Smooth muscle cell of the brain vasculature (primary cell): ENCODE measurements around the gene TBC1D10A.

Experiments
- DNase-seq: peaks from one replicate; pipeline ENCODE4 v3.0.0-alpha.2; 2012; ENCODE audit warnings: low read depth, low spot score

TBC1D10A gene

GRCh38 chr22:30299322-30299721 lies 27.4 kb downstream of the TBC1D10A start:
- no peak for DNase-seq

- DNase-seq = no peak
Observed at GRCh38 chr22:30297991-30298701, 28.6 kb downstream of the TBC1D10A start.

DNA sequence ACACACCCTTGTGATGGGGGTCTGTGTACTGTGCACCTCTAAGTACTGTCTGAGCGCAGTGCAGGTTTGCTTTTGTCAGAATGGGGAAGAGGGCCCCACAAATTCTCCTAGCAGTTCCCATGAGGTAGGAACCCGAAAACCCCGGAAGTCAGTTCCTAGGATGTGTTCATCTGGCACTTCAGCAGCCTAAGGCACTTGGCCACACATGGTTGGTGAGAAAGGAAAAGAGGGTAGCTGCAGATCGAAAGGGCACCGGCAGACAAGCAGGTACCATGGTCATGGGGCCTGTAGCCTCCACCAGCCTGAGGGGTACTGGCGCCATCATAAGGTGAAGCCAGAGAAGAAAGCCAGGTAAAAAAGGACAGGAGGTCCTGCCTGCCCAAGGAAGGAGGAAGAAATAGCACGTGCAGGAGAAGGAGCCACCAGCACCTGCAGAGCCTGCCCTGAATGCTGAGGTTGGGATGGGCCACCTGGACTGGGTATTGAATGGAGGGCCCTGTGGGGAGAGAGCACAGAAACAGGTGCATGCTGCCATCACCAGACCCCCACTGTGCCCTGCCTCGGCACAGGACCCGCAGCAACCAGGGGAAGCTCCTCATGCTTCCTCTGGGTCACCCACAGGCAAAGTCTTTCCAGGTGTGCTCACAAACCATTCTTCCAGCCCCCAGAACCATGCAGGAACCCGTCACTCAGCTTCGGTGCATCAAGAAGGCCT lies 29.3 kb downstream of the TBC1D10A start:
- DNase-seq = no peak

DNA sequence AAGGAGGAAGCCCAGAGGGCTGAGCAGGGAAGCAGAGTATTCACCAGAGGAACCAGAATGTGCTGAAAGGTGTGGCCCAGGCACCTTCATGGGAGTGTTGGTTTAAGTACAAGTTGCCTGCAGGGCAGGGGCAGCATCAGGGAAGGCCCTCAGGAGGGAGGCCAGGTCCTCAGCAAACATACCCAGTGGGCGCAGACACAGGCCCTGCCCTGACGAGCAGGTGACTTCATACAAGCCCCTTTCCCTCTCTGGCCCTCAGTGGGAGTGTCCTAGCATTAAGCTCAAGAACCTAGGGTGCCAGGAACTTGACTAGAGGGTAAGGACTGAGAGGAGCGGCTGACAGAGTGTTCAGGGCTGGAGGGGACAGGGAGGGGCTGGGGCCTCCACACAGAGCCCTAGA lies 29.9 kb downstream of the TBC1D10A start:
- no peak for DNase-seq

DNA sequence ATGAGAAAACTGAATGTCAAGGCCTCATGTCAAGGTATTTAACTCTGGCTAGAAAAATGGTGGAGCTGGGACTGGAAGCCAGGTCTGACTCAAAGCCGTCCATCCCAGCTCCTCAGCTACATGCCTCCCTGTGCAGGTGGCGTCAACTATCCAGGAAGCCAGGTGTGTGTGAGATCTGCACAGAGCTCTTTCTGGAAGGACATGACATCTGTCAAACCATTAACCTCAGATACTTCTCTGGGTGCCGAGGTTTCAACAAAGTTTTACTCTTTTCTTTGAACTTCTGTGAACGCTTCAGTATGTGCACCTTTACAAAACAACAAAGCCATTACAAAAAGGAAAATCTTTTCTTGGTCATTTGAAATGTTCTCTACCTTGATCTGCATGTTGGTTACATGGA lies 30.4 kb downstream of the TBC1D10A start:
- DNase-seq = no peak

DNA sequence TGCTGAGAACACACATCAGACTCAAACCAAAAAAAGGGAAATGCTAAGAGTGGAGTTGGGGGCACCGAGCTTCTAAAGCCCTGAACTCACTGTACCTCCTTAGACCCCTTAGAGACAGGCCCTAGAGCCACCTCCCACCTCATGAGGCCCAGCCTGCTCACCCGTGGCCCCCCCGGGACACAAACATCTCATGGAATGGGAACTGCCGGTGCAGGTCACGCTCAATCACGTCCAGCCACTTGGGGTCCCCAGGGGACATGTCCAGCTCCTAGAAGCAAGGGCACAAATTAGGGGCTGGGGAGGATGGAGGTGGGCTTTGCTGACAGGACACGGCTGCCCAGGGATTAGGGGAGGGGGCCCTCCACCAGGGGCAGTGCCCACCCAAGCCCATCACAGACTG lies 31.2 kb downstream of the TBC1D10A start:
- DNase-seq = no peak

DNA sequence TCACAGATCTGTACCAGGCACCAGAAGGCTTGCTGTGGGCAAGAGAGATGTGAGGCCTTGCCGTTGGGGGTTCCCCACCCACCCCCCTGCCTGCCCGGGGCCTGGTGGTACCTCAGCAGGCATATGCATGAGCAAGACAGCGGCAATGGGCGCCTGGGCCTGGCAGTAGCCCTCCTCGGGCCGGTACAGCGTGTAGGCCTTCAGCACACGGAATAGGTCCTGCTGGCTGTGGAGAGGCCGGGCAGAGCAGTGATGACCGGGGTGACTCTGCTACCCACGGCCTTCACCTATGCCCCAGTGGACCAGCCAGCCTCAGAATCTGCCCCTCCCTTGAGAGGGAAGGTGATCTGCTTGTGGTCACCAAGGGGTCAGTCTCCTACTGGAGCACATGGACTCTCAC lies 31.9 kb downstream of the TBC1D10A start:
- no peak for DNase-seq

DNA sequence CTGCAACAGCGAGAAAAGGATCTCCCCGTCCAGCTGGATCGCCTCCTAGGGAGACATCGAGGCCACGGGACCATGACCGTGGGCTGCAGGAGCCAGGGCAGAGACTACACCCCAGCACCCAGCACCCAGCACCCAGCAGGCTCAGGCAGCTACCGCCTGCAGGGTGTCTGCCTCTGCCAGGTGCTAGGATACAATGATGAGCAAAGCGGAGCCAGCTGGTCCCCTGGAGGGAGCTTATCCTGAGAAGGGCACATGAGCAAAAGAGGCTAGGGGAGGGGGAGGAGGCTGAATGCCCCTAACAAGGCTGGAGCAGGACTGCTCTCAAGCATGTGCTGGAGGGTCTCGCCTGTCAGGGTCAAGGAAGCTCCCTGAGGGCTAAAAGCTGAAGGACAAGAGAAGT lies 32.7 kb downstream of the TBC1D10A start:
- no peak for DNase-seq

DNA sequence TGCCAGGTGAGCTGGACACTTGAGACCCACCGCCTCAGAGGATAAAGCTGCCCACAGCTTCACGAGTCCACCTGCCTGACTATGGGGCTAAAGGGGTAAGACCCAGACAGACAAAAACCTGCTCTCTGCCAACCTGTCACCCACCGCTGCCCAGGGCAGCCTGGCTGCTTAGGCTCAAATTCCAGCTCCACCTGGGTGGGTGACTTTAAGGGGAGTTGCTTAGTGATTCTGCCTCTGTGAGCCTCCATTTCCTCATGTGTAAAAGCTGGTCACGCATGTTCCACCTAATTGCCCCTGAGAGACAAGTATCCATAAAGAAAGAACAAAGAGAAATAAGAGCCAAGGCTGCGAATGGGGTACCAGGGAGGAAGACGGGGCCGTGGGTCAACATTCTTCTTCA lies 33.7 kb downstream of the TBC1D10A start:
- no peak for DNase-seq

DNA sequence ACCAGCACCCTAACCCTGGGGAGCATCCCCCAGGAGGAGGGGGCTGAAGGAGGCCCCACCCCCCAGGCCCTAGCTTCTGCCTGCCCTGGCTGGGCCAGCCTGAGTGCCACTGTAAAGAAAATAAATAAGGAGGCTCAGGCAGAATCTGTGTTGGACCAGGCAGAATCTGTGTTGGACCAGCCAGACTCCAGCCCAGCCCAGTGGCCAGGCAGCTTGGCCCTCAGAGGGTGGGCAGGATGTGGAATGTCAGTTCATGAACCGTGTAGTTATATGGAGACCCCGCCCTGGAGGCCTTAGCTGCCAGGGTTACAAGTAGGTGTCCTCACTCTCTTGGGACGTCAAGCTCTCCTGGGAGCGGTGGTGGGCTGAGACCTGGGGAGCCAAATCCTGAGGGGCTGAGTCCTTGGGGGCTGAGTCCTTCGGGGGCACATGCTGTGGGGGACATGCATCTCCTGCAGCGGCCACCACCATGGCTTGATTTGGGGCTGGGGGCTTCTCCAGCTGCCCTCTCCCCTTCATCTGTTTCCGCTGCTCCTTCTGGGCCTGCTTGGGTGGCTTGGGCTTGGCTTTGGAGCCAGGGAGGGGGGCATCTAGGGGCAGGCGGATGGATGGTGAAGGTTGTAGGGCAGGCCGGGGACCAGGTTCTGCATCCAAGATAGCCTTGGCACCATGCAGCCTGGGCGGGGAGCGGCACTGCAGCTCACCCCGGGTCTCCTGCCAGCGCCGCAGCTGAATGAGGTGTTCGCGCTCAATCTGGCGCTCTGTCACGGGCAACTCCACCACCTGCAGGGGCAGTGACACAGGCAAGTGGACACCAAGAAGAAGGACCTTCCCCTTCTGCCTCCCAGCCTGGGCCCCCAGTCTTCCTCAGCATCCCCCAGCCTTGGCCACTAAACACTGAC lies 34.4 kb downstream of the TBC1D10A start:
- no peak for DNase-seq

GRCh38 chr22:30291058-30291892 lies 35.5 kb downstream of the TBC1D10A start:
- peak; percentile 61 for DNase-seq

DNA sequence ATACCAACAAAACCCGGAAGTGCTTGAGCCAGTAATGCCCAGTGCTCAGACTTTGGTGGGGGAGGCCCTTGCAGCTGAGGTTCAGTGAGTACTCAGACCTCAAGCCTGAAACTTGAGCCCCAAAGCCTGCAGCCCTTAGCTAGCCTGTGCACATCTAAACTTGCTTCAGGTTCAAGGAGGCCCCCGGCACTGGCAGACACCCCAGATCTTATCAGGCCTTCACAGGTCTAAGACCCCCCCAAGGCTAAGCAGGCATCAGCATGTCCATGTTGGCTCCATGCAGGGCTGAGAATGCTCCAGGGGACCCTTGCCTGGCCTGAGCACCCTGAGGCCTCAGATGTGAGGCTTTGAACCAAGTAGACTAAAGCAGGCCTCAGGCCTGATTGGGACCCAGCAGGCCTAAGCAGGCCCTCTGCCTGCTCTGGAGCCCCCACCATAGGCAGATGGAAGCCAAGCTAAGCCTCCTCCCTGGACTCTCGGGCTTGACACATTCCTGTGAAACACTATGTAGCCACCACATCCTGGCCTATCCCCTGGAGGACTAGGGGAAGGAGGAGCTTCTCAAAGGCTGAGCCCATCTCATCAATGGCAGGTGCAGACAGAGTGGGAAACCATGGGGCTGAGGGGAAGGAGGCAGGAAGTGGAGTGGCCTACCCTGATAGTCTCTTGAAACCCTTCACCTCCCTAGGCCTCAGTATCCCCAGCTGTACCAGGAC lies 36.2 kb downstream of the TBC1D10A start:
- no peak for DNase-seq

GRCh38 chr22:30289980-30290313 lies 36.8 kb downstream of the TBC1D10A start:
- DNase-seq = no peak

GRCh38 chr22:30289141-30289979 lies 37.4 kb downstream of the TBC1D10A start, which contains the start of gene CASTOR1:
Gene CASTOR1, minus strand, starts transcription at chr22:30289505. Its CDS starts 8 bp downstream, at chr22:30289497.
- DNase-seq = peak; percentile 98

DNA sequence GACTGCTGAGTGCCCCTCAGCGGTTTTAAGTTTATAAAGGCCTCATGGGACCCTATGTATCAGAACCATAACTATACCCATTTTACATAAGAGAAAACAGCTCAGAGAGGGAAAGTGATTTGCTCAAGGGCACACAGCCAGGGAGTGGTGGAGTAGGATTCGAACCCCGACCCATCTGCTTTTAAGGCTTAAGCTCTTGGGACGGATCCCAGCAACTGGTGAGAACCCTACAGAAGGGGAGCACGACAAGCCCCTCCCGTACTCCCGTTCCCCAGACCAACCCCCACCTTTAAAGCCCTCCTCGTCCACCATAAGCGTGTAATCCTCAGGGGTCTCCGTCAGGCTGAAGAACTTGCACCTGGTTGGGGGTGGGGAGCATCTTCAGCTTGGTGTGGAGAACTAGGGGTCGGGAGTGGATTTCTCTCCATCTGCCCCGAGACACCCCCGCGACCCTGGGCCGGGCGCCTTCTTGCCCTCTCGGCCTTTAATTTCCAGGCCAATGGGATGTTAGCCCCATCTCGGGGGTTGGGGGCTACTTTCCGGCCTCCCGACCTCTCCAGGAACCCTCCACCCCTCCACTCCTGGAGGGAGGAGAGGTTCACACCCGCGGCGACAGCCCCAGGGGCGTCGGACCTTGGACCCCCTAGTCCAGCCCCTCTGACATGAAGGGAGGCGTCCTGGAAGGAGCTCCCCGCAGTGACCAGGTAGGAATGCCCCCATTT lies 38.2 kb downstream of the TBC1D10A start:
- DNase-seq = no peak

- DNase-seq = peak; percentile 78
Observed at GRCh38 chr22:30287648-30288418, 38.9 kb downstream of the TBC1D10A start.

GRCh38 chr22:30286813-30287647 lies 39.7 kb downstream of the TBC1D10A start:
- no peak for DNase-seq
